Lower lobe of right lung (tissue), 2 donors: ENCODE results near the gene TEPSIN. TPM values are rescaled to one million over a fixed set of nuclear protein-coding genes. Genes with fewer than 3 reads are reported as not detected.

Experiments
- ATAC-seq, 2 donors: fragments of 200-7000 bp; cut with Tn5 transposase; one replicate each; pipeline ENCODE4 v1.9.1; 2020 to 2022; ENCODE audit warnings: mild to moderate bottlenecking in 2 of 2, moderate library complexity in 2 of 2
- DNase-seq: peaks from one replicate; pipeline ENCODE4 v3.0.0-alpha.2; 2020
- H3K27ac ChIP-seq: fragments of 200-600 bp; one replicate; pipeline ENCODE4 v1.8.0; 2022
- H3K27me3 ChIP-seq: fragments of 200-600 bp; one replicate; pipeline ENCODE4 v1.8.0; 2022; ENCODE audit warnings: low read depth
- H3K36me3 ChIP-seq: fragments of 200-600 bp; one replicate; pipeline ENCODE4 v1.8.0; 2022; ENCODE audit warnings: mild to moderate bottlenecking
- H3K4me1 ChIP-seq: fragments of 200-600 bp; one replicate; pipeline ENCODE4 v1.8.0; 2022
- H3K4me3 ChIP-seq: fragments of 200-600 bp; one replicate; pipeline ENCODE4 v1.8.0; 2022; ENCODE audit warnings: mild to moderate bottlenecking
- H3K9me3 ChIP-seq: fragments of 200-600 bp; one replicate; pipeline ENCODE4 v1.8.0; 2022
- intact Hi-C: fragments of 100-400 bp; cut with DNase I; formaldehyde crosslinking; loops from one replicate; pipeline ENCODE4 v1.11.0; 2022
- total RNA-seq: library from RNA; stranded (reverse); fragmentation: NEBNext Ultra II Directional; extraction: Animal tissue kit (Norgen Biotek cat#: 25700); gene quantifications from one replicate; pipeline ENCODE4 v1.2.1, GENCODE V29; 2021
- TF ChIP-seq, protein P1 (sequence below): fragments of 200-600 bp; IDR thresholded peaks from one replicate; pipeline ENCODE4 v1.8.0; 2022; ENCODE audit warnings: antibody characterized with exemption, mild to moderate bottlenecking
- donor health status: DM: no; HTN: yes; CAD: no; lungs with severe emphysema.

TEPSIN gene
- total RNA-seq, 1 donor from 2014 or later, result 43.2 TPM

DNA sequence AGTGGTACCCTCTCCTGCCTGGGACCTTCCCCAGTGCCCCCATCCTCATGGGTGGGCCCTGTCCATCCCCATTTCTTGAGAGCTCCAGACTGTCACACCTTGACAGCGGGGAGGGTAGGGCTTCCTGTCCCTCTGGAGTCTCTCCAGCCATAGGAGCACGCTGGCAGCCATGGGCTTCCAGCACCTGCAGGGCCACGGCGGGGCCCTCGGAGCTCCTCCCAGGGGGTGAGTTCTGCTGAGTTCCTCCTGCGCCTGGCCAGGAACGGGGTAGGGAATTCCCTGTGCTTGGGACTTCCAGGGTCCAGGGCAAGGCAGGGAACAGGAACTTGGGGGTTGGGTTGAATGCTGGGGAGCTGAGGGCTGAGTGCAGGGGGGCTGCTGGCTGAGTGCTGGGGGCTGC, 49.8 kb downstream of the TEPSIN start:
- no peaks in the 10 kb centered on the region for H3K4me1 ChIP-seq
- no peaks in the 10 kb centered on the region for H3K9me3 ChIP-seq
- TF ChIP-seq, protein P1, sequence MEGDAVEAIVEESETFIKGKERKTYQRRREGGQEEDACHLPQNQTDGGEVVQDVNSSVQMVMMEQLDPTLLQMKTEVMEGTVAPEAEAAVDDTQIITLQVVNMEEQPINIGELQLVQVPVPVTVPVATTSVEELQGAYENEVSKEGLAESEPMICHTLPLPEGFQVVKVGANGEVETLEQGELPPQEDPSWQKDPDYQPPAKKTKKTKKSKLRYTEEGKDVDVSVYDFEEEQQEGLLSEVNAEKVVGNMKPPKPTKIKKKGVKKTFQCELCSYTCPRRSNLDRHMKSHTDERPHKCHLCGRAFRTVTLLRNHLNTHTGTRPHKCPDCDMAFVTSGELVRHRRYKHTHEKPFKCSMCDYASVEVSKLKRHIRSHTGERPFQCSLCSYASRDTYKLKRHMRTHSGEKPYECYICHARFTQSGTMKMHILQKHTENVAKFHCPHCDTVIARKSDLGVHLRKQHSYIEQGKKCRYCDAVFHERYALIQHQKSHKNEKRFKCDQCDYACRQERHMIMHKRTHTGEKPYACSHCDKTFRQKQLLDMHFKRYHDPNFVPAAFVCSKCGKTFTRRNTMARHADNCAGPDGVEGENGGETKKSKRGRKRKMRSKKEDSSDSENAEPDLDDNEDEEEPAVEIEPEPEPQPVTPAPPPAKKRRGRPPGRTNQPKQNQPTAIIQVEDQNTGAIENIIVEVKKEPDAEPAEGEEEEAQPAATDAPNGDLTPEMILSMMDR, result no peak
- ATAC-seq (no peak), DNase-seq (no peak)
- intact Hi-C loops, result no loop called here
- H3K36me3 ChIP-seq, result peaks cover 6% of the 10 kb centered on the region
- H3K27me3 ChIP-seq, result no peaks in the 10 kb centered on the region
- no peak overlapping the region for H3K4me3 ChIP-seq
- no peak overlapping the region for H3K27ac ChIP-seq

DNA sequence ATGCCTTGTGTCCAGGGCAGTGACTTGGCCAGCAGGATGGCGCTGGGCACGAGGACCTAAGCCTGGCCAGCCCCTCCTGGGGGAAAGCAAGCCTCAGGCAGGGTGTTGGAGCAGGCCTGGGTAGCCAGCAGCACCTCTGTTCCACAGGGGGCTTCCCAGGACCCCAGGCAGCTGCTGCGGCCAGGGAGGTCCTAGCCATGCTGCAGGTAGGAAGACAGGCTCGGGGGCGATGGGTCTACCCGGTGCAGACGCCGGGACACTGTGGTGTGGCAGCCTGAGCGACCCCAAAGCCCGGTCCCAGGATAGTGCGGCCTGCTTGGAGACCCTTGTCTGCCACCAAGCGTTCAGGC, 50.4 kb downstream of the TEPSIN start:
- Histone ChIP-seq H3K4me1 (no peaks in the 10 kb centered on the region), H3K36me3 (peaks cover 6% of the 10 kb centered on the region), H3K27ac (no peak overlapping the region), H3K9me3 (no peaks in the 10 kb centered on the region), H3K27me3 (no peaks in the 10 kb centered on the region), H3K4me3 (no peak overlapping the region)
- ATAC-seq (no peak), DNase-seq (no peak)
- intact Hi-C loops, result no loop called here
- TF ChIP-seq, protein P1, result no peak

DNA sequence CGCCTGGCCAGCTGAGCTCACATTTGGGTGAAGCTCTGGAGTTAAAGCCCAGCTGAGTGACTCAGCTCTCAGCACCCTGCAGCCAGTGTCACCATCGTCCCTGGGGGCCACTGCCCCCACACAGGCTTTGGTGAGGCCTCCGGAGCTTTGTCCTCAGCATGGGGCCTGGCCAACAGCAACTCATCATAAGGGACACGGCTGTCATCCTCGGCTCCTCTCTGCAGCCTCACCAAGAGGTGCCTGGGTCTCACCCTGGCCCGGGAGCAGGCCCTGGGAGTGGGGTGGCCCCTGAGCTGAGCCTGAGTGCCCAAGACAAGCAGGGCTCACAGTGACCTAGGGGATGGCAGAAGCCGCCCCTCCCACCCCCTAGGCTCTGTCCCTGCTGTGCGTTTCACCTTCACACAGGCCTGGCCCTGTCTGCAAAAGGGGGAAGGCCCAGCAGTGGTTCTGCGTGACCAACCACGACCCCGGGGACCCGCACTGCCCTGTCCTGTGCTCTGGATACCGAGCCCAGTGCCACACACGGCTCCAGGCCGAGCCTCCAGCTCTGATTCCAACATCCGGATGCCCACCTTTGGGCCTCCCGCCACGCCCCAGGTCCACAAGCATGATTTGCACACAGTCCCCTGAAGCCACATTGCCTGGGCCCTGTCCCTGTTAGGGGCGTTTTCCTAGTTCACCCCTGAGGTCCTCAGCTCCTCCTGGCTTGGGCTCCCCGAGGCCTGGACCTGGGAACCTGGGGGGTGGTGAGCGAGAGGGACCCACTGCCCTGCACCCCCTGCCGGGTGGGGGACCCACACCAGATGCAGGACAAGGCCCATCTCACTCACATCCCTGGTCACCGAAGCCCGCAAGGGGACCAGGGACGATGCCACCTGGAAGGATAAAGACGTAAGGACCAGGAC, 51.0 kb downstream of the TEPSIN start:
- Histone ChIP-seq H3K4me3 (no peak overlapping the region), H3K4me1 (no peaks in the 10 kb centered on the region), H3K36me3 (peaks cover 6% of the 10 kb centered on the region), H3K9me3 (no peaks in the 10 kb centered on the region), H3K27me3 (no peaks in the 10 kb centered on the region), H3K27ac (no peak overlapping the region)
- intact Hi-C loops, result no loop called here
- DNase-seq, result no peak
- ATAC-seq, result no peak
- TF ChIP-seq, protein P1, result no peak

DNA sequence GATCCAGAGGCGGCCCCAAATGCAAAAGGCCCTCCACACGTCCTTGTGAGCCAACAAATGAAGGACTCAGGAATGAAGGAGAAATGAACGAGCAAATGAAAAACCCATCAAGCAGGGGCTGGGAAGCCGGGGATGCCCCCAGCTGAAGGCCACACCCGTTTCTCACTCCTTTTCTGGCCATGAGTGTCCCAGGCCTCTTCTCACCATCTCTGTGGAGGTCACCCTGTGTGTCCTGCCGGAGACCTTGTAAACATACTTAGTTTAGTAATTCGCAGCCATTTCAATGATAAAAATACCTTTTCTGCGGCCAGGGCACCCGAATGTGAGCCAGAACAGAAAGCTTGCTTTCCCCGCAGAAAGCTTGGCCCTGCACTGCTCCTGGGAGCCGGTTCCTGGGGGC, 51.7 kb downstream of the TEPSIN start:
- H3K27ac ChIP-seq, result no peak overlapping the region
- DNase-seq (no peak), ATAC-seq (no peak)
- TF ChIP-seq, protein P1, result no peak
- peaks cover 6% of the 10 kb centered on the region for H3K36me3 ChIP-seq
- H3K27me3 ChIP-seq, result no peaks in the 10 kb centered on the region
- no peaks in the 10 kb centered on the region for H3K9me3 ChIP-seq
- no peaks in the 10 kb centered on the region for H3K4me1 ChIP-seq
- intact Hi-C loops, result no loop called here
- H3K4me3 ChIP-seq, result no peak overlapping the region

DNA sequence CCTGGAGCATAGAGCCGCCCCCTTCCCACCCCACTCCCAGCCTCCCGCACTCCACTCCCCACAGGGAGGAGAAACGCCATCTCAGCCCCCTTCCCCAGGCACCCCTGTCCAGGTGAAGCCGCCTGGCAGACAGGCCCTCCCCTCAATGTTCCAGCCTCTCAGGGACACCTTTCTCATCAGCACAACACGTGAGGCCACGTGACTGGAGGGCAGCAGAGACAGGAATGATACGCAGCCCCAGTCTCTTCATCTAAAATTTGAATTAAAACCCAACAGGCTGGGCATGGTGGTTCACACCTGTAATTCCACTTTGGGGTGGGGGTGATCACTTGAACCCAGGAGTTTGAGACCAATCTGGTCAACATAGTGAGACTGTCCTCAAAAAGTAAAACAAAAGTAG, 52.7 kb downstream of the TEPSIN start:
- Histone ChIP-seq H3K4me3 (no peak overlapping the region), H3K27me3 (peaks cover 5% of the 10 kb centered on the region), H3K9me3 (no peaks in the 10 kb centered on the region), H3K27ac (no peak overlapping the region), H3K36me3 (peaks cover 6% of the 10 kb centered on the region), H3K4me1 (no peaks in the 10 kb centered on the region)
- DNase-seq (no peak), ATAC-seq (no peak)
- TF ChIP-seq, protein P1, result no peak
- intact Hi-C loops, result no loop called here
